ENCODE results near the gene CABLES2. TPM values are rescaled to one million over a fixed set of nuclear protein-coding genes. Genes with fewer than 3 reads are reported as not detected.

The CABLES2 gene
- total and polyA plus RNA-seq, 2 donors, result 2.1 to 5.7 TPM

- Histone ChIP-seq H3K4me1 (ENCODE audit: insufficient read depth) (no peaks in the 10 kb centered on the region), H3K4me3 (ENCODE audit: low read depth, low read length) (no peak overlapping the region), H3K36me3 (ENCODE audit: insufficient read depth) (no peaks in the 10 kb centered on the region), H3K27ac (ENCODE audit: low read depth) (no peak overlapping the region)
- no peak for DNase-seq (ENCODE audit: extremely low spot score)
- WGBS, result 90% methylated on average over 12 of the region's 12 CpGs
Measured at GRCh38 chr20:62409086-62409853, 2.2 kb upstream of the CABLES2 start.

GRCh38 chr20:62408640-62409039 is 1.6 kb upstream of the CABLES2 start:
- Histone ChIP-seq H3K27ac (ENCODE audit: low read depth) (no peak overlapping the region), H3K4me3 (ENCODE audit: low read depth, low read length) (no peak overlapping the region), H3K4me1 (ENCODE audit: insufficient read depth) (no peaks in the 10 kb centered on the region), H3K36me3 (ENCODE audit: insufficient read depth) (no peaks in the 10 kb centered on the region)
- no peak for DNase-seq (ENCODE audit: extremely low spot score)
- 77% methylated on average over 12 of the region's 12 CpGs for WGBS

GRCh38 chr20:62408055-62408454 is 970 bp upstream of the CABLES2 start:
- H3K36me3 ChIP-seq (ENCODE audit: insufficient read depth), result no peaks in the 10 kb centered on the region
- DNase-seq (ENCODE audit: extremely low spot score), result no peak
- H3K4me3 ChIP-seq (ENCODE audit: low read depth, low read length), result no peak overlapping the region
- no peaks in the 10 kb centered on the region for H3K4me1 ChIP-seq (ENCODE audit: insufficient read depth)
- WGBS, result 94% methylated on average over 15 of the region's 15 CpGs
- H3K27ac ChIP-seq (ENCODE audit: low read depth), result no peak overlapping the region

- Histone ChIP-seq H3K27ac (ENCODE audit: low read depth) (no peak overlapping the region), H3K36me3 (ENCODE audit: insufficient read depth) (no peaks in the 10 kb centered on the region), H3K4me1 (ENCODE audit: insufficient read depth) (no peaks in the 10 kb centered on the region), H3K4me3 (ENCODE audit: low read depth, low read length) (peak overlapping the region; percentile 87)
- DNase-seq (ENCODE audit: extremely low spot score), result no peak
- under 1% methylated on average over 42 of the region's 42 CpGs for WGBS
Measured at GRCh38 chr20:62406635-62407176, 379 bp downstream of the CABLES2 start.

GRCh38 chr20:62405981-62406513 is 1.0 kb downstream of the CABLES2 start:
- Histone ChIP-seq H3K36me3 (ENCODE audit: insufficient read depth) (no peaks in the 10 kb centered on the region), H3K4me3 (ENCODE audit: low read depth, low read length) (peak overlapping the region; percentile 87), H3K27ac (ENCODE audit: low read depth) (no peak overlapping the region), H3K4me1 (ENCODE audit: insufficient read depth) (no peaks in the 10 kb centered on the region)
- 49% methylated on average over 10 of the region's 10 CpGs for WGBS
- DNase-seq (ENCODE audit: extremely low spot score), result no peak

GRCh38 chr20:62405108-62405980 is 1.7 kb downstream of the CABLES2 start:
- WGBS, result 62% methylated on average over 23 of the region's 23 CpGs
- DNase-seq (ENCODE audit: extremely low spot score), result no peak
- H3K36me3 ChIP-seq (ENCODE audit: insufficient read depth), result no peaks in the 10 kb centered on the region
- H3K4me1 ChIP-seq (ENCODE audit: insufficient read depth), result no peaks in the 10 kb centered on the region
- no peak overlapping the region for H3K27ac ChIP-seq (ENCODE audit: low read depth)
- no peak overlapping the region for H3K4me3 ChIP-seq (ENCODE audit: low read depth, low read length)

GRCh38 chr20:62404761-62405107 is 2.4 kb downstream of the CABLES2 start:
- Histone ChIP-seq H3K4me1 (ENCODE audit: insufficient read depth) (no peaks in the 10 kb centered on the region), H3K27ac (ENCODE audit: low read depth) (no peak overlapping the region), H3K4me3 (ENCODE audit: low read depth, low read length) (no peak overlapping the region), H3K36me3 (ENCODE audit: insufficient read depth) (no peaks in the 10 kb centered on the region)
- WGBS, result 82% methylated on average over 12 of the region's 12 CpGs
- no peak for DNase-seq (ENCODE audit: extremely low spot score)

- Histone ChIP-seq H3K27ac (ENCODE audit: low read depth) (no peak overlapping the region), H3K4me3 (ENCODE audit: low read depth, low read length) (no peak overlapping the region), H3K36me3 (ENCODE audit: insufficient read depth) (no peaks in the 10 kb centered on the region), H3K4me1 (ENCODE audit: insufficient read depth) (no peaks in the 10 kb centered on the region)
- WGBS, result 88% methylated on average over 9 of the region's 9 CpGs
- no peak for DNase-seq (ENCODE audit: extremely low spot score)
Measured at GRCh38 chr20:62404112-62404665, 2.9 kb downstream of the CABLES2 start.

GRCh38 chr20:62403331-62403730 is 3.8 kb downstream of the CABLES2 start:
- Histone ChIP-seq H3K4me1 (ENCODE audit: insufficient read depth) (no peaks in the 10 kb centered on the region), H3K27ac (ENCODE audit: low read depth) (no peak overlapping the region), H3K36me3 (ENCODE audit: insufficient read depth) (no peaks in the 10 kb centered on the region), H3K4me3 (ENCODE audit: low read depth, low read length) (no peak overlapping the region)
- WGBS, result 80% methylated on average over 13 of the region's 13 CpGs
- DNase-seq (ENCODE audit: extremely low spot score), result no peak

- H3K27ac ChIP-seq (ENCODE audit: low read depth), result no peak overlapping the region
- H3K36me3 ChIP-seq (ENCODE audit: insufficient read depth), result no peaks in the 10 kb centered on the region
- no peak overlapping the region for H3K4me3 ChIP-seq (ENCODE audit: low read depth, low read length)
- no peak for DNase-seq (ENCODE audit: extremely low spot score)
- H3K4me1 ChIP-seq (ENCODE audit: insufficient read depth), result no peaks in the 10 kb centered on the region
- WGBS, result 93% methylated on average over 23 of the region's 23 CpGs
Measured at GRCh38 chr20:62402456-62403150, 4.5 kb downstream of the CABLES2 start.

GRCh38 chr20:62401331-62401779 is 5.7 kb downstream of the CABLES2 start:
- no peak overlapping the region for H3K4me3 ChIP-seq (ENCODE audit: low read depth, low read length)
- H3K36me3 ChIP-seq (ENCODE audit: insufficient read depth), result no peaks in the 10 kb centered on the region
- 72% methylated on average over 21 of the region's 21 CpGs for WGBS
- H3K4me1 ChIP-seq (ENCODE audit: insufficient read depth), result no peaks in the 10 kb centered on the region
- H3K27ac ChIP-seq (ENCODE audit: low read depth), result no peak overlapping the region
- DNase-seq (ENCODE audit: extremely low spot score), result no peak

GRCh38 chr20:62400541-62400940 is 6.5 kb downstream of the CABLES2 start:
- Histone ChIP-seq H3K36me3 (ENCODE audit: insufficient read depth) (no peaks in the 10 kb centered on the region), H3K4me1 (ENCODE audit: insufficient read depth) (no peaks in the 10 kb centered on the region), H3K27ac (ENCODE audit: low read depth) (no peak overlapping the region), H3K4me3 (ENCODE audit: low read depth, low read length) (no peak overlapping the region)
- DNase-seq (ENCODE audit: extremely low spot score), result no peak
- 84% methylated on average over 10 of the region's 10 CpGs for WGBS

GRCh38 chr20:62400021-62400420 is 7.1 kb downstream of the CABLES2 start:
- 86% methylated on average over 7 of the region's 7 CpGs for WGBS
- Histone ChIP-seq H3K27ac (ENCODE audit: low read depth) (no peak overlapping the region), H3K4me3 (ENCODE audit: low read depth, low read length) (no peak overlapping the region), H3K36me3 (ENCODE audit: insufficient read depth) (no peaks in the 10 kb centered on the region), H3K4me1 (ENCODE audit: insufficient read depth) (no peaks in the 10 kb centered on the region)
- DNase-seq (ENCODE audit: extremely low spot score), result no peak
